Measurements from ENCODE around the gene GLRX.

DNA sequence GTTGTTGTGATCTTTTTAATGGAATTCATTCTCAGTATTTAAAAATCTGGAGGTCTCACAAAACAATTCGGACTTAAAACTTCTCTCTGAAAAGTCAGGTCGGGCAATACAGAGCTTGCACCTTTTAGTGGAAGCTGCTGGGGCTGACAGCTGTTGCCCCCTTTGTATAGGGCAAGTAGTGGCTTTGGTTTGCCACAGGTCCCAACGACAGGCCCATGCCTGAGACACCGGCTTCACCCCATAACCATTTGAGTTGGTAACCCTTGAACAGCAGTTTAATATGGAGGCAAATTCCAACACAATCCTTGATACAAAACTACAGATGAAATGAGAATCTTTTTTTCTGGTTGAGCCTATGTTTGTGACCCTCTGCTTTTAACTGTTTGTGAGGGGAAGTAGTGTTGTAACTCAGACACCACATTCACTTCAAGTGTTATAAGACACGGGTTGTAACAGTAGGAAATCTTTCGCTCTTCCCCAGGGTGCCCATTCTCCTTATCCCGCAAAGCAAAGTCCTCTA, 752 bp upstream of the GLRX start:
- TF ChIP-seq, protein P1, sequence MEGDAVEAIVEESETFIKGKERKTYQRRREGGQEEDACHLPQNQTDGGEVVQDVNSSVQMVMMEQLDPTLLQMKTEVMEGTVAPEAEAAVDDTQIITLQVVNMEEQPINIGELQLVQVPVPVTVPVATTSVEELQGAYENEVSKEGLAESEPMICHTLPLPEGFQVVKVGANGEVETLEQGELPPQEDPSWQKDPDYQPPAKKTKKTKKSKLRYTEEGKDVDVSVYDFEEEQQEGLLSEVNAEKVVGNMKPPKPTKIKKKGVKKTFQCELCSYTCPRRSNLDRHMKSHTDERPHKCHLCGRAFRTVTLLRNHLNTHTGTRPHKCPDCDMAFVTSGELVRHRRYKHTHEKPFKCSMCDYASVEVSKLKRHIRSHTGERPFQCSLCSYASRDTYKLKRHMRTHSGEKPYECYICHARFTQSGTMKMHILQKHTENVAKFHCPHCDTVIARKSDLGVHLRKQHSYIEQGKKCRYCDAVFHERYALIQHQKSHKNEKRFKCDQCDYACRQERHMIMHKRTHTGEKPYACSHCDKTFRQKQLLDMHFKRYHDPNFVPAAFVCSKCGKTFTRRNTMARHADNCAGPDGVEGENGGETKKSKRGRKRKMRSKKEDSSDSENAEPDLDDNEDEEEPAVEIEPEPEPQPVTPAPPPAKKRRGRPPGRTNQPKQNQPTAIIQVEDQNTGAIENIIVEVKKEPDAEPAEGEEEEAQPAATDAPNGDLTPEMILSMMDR (IDR thresholded peaks at IDR 0.05): no peak
- TF ChIP-seq POLR2A (IDR thresholded peaks at IDR 0.05; ENCODE audit: low read depth): no peak

Data from esophagus muscularis mucosa (tissue), 3 donors.